GM23338 (cell line): ENCODE results near the gene PPFIA2. TPM values are rescaled to one million over a fixed set of nuclear protein-coding genes. Genes with fewer than 3 reads are reported as not detected.

Source experiments
- ATAC-seq: fragments of 200-7000 bp; cut with Tn5 transposase; 3 replicates; pipeline ENCODE4 v1.9.1; 2020
- DNase-seq: peaks from one replicate; pipeline ENCODE4 v3.0.0-alpha.2; 2015; ENCODE audit warnings: low spot score
- H2AFZ ChIP-seq: fragments of 200-600 bp; sonication (generic); 2 replicates; pipeline ENCODE4 v1.8.0; 2016; ENCODE audit warnings: antibody characterized with exemption, mild to moderate bottlenecking, moderate library complexity
- H3F3A ChIP-seq: fragments of 200-600 bp; sonication (generic); replicated peaks from 2 replicates; pipeline ENCODE4 v1.8.0; 2017; ENCODE audit warnings: antibody characterized with exemption, mixed run types, low read depth
- H3K27ac ChIP-seq: fragments of 200-600 bp; sonication (generic); 2 replicates; pipeline ENCODE4 v1.6.1; 2016; ENCODE audit warnings: low read depth
- H3K27me3 ChIP-seq: fragments of 200-600 bp; sonication (generic); 2 replicates; pipeline ENCODE4 v1.8.0; 2016; ENCODE audit warnings: mild to moderate bottlenecking, mixed run types, moderate library complexity; ENCODE audit not compliant: insufficient read depth
- H3K36me3 ChIP-seq: fragments of 200-600 bp; sonication (generic); 2 replicates; pipeline ENCODE4 v1.8.0; 2016; ENCODE audit warnings: mild to moderate bottlenecking; ENCODE audit not compliant: insufficient read depth
- H3K4me1 ChIP-seq: fragments of 200-600 bp; sonication (generic); 2 replicates; pipeline ENCODE4 v1.8.0; 2016; ENCODE audit warnings: mild to moderate bottlenecking, moderate library complexity; ENCODE audit not compliant: insufficient read depth
- H3K4me2 ChIP-seq: fragments of 200-600 bp; sonication (generic); 2 replicates; pipeline ENCODE4 v1.7.1; 2017; ENCODE audit warnings: mixed run types
- H3K4me3 ChIP-seq: fragments of 200-600 bp; sonication (generic); 2 replicates; pipeline ENCODE4 v1.6.1; 2016; ENCODE audit warnings: mixed run types
- H3K79me2 ChIP-seq: fragments of 200-600 bp; sonication (generic); replicated peaks from 2 replicates; pipeline ENCODE4 v1.8.0; 2017; ENCODE audit warnings: mild to moderate bottlenecking; ENCODE audit not compliant: insufficient read depth
- H3K9me2 ChIP-seq: fragments of 200-600 bp; sonication (generic); 2 replicates; pipeline ENCODE4 v1.8.0; 2017; ENCODE audit not compliant: insufficient read depth
- H4K20me1 ChIP-seq: fragments of 200-600 bp; sonication (generic); replicated peaks from 2 replicates; pipeline ENCODE4 v1.8.0; 2017; ENCODE audit warnings: mild to moderate bottlenecking; ENCODE audit not compliant: insufficient read depth
- H3K27ac Mint-ChIP-seq: 2 replicates; pipeline ENCODE4 v1.8.0; 2020; ENCODE audit warnings: inconsistent platforms, mild to moderate bottlenecking, moderate library complexity, mixed read lengths
- H3K27me3 Mint-ChIP-seq: 3 replicates; pipeline ENCODE4 v1.8.0; 2022; ENCODE audit warnings: low read depth, mild to moderate bottlenecking, moderate library complexity, mixed read lengths, inconsistent platforms; ENCODE audit not compliant: insufficient read depth, poor library complexity
- H3K36me3 Mint-ChIP-seq: 3 replicates; pipeline ENCODE4 v1.8.0; 2021; ENCODE audit warnings: low read depth, mild to moderate bottlenecking, inconsistent platforms, moderate library complexity, mixed read lengths
- H3K4me1 Mint-ChIP-seq: 3 replicates; pipeline ENCODE4 v1.8.0; 2020; ENCODE audit warnings: mild to moderate bottlenecking, inconsistent platforms, mixed read lengths
- H3K4me3 Mint-ChIP-seq: 3 replicates; pipeline ENCODE4 v1.8.0; 2021; ENCODE audit warnings: moderate library complexity, mild to moderate bottlenecking, inconsistent platforms, mixed read lengths
- H3K9me3 Mint-ChIP-seq: 3 replicates; pipeline ENCODE4 v1.8.0; 2020; ENCODE audit warnings: moderate library complexity, mild to moderate bottlenecking, inconsistent platforms, mixed read lengths
- CREB1 ChIP-seq: fragments of 250-450 bp; sonication (Bioruptor Pico); IDR thresholded peaks from 2 replicates; pipeline ENCODE4 v1.5.0; 2020; ENCODE audit warnings: low read depth, mild to moderate bottlenecking, moderate library complexity
- ETS1 ChIP-seq: IDR thresholded peaks from 2 replicates; pipeline ENCODE4 v1.6.1; 2016; ENCODE audit warnings: antibody characterized with exemption
- EZH2phosphoT487 ChIP-seq: fragments of 200-600 bp; sonication (generic); IDR thresholded peaks from one replicate; pipeline ENCODE4 v1.8.1; 2018; ENCODE audit warnings: antibody characterized with exemption; ENCODE audit not compliant: unreplicated experiment
- JUNB ChIP-seq: IDR thresholded peaks from one replicate; pipeline ENCODE4 v1.6.1; 2016; ENCODE audit warnings: antibody characterized with exemption; ENCODE audit not compliant: unreplicated experiment
- NANOG ChIP-seq: IDR thresholded peaks from 2 replicates; pipeline ENCODE4 v1.6.1; 2016; ENCODE audit warnings: antibody characterized with exemption, borderline replicate concordance
- ZNF462 ChIP-seq: fragments of 250-450 bp; sonication (Bioruptor Pico); IDR thresholded peaks from 2 replicates; pipeline ENCODE4 v1.5.0; 2020; ENCODE audit warnings: mild to moderate bottlenecking, moderate library complexity
- polyA plus RNA-seq: library from polyadenylated mRNA; unstranded; fragments of >200 nt; fragmentation: Nextera tagmentation; extraction: Ambion mirVana; gene quantifications from 2 replicates; pipeline ENCODE4 v1.2.1, GENCODE V29; 2016
- total RNA-seq: library from RNA; depleted of rRNA; stranded (reverse); fragments of >200 nt; shearing (Covaris generic); gene quantifications from 2 replicates; pipeline ENCODE4 v1.2.3, GENCODE V29; 2014

PPFIA2 gene
- total and polyA plus RNA-seq, 2 experiments from 2014 or later, result 5.4 to 7.2 TPM

GRCh38 chr12:81270385-81270784, 488.8 kb downstream of the PPFIA2 start:
- Mint-ChIP-seq H3K4me3 (no peak overlapping the region), H3K36me3 (no peaks in the 10 kb centered on the region)

More at GRCh38 chr12:81270385-81270784, 488.8 kb downstream of the PPFIA2 start:
- TF ChIP-seq ETS1, result no peak
- no peak for TF ChIP-seq CREB1
- no peak for TF ChIP-seq ZNF462 (CRISPR knock-in tag)
- peak; percentile 83 for TF ChIP-seq JUNB
- no peak for TF ChIP-seq NANOG
- no peak for TF ChIP-seq EZH2phosphoT487
- H3K4me1 Mint-ChIP-seq, result no peaks in the 10 kb centered on the region
- Histone ChIP-seq H3K79me2 (no peaks in the 10 kb centered on the region), H4K20me1 (no peaks in the 10 kb centered on the region; the same call in 1 of the 2 replicates), H3K27ac (no peak overlapping the region), H3F3A (no peaks in the 10 kb centered on the region), H2AFZ (no peak overlapping the region), H3K9me2 (no peaks in the 10 kb centered on the region), H3K4me3 (no peak overlapping the region), H3K36me3 (no peaks in the 10 kb centered on the region), H3K4me1 (no peaks in the 10 kb centered on the region), H3K4me2 (no peak overlapping the region), H3K27me3 (no peaks in the 10 kb centered on the region)
- ATAC-seq (no peak), DNase-seq (no peak)
- H3K27ac Mint-ChIP-seq, result no peak overlapping the region
- no peaks in the 10 kb centered on the region for H3K9me3 Mint-ChIP-seq
- H3K27me3 Mint-ChIP-seq, result peaks cover 2% of the 10 kb centered on the region
